PFSK-1 (cell line): ENCODE results near the gene LDB2.

ENCODE experiments used
- FOXP2 ChIP-seq: optimal IDR thresholded peaks from 2 replicates; pipeline ENCODE3; 2011; ENCODE audit warnings: borderline replicate concordance, control low read depth, inconsistent platforms; ENCODE audit not compliant: insufficient read depth; ENCODE audit errors: extremely low read length, extremely low read depth
- POLR2AphosphoS5 ChIP-seq: IDR thresholded peaks from 2 replicates; pipeline ENCODE4 v1.6.1; 2012; ENCODE audit warnings: low read depth, mild to moderate bottlenecking, control low read depth, low read length, moderate library complexity
- REST ChIP-seq, 2 experiments: IDR thresholded peaks; 2 replicates each; pipeline versions ENCODE4 v1.6.1 to v1.8.0; 2011 to 2012; ENCODE audit warnings: low read depth in 2 of 2, low read length in 2 of 2, control low read depth in 1 of 2, inconsistent platforms in 1 of 2, mild to moderate bottlenecking in 1 of 2, moderate library complexity in 1 of 2; ENCODE audit not compliant: insufficient read depth in 1 of 2
- SIN3A ChIP-seq: IDR thresholded peaks from 2 replicates; pipeline ENCODE4 v1.6.1; 2012; ENCODE audit warnings: mild to moderate bottlenecking, low read length, moderate library complexity, borderline replicate concordance; ENCODE audit not compliant: insufficient read depth
- TAF1 ChIP-seq: IDR thresholded peaks from 2 replicates; pipeline ENCODE4 v1.6.1; 2012; ENCODE audit warnings: low read length, control low read depth, borderline replicate concordance; ENCODE audit not compliant: insufficient read depth

DNA sequence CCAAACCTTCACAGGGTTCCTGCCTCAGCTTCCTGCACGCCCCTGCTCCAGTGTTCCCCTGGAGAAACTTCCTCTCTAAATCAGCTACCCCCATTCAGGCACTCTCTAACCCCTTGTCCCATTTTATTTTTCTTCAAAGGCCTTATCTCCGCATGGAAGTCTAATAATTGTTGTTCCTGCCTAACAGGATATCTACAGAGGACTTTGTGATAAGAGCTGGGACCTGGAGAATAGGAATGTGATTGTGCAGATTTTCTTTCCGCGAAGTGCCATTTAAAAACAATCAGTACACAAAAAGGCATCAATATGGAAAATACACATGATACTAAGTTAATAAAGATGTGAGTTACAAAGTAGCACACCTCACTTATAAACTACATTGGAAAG is 32.6 kb downstream of the LDB2 start:
- no peak for TF ChIP-seq POLR2AphosphoS5
- TF ChIP-seq REST (IDR thresholded peaks at IDR 0.05; ENCODE audit: insufficient read depth in 1 of 2, low read depth in 2 of 2, low read length in 2 of 2) = no peak
- no peak for TF ChIP-seq TAF1
- TF ChIP-seq SIN3A = no peak
- no peak for TF ChIP-seq FOXP2
